Neural cell (in vitro differentiated cells): ENCODE measurements around the gene SRCAP. TPM values are rescaled to one million over a fixed set of nuclear protein-coding genes. Genes with fewer than 3 reads are reported as not detected.

Experiments used
- H2AFZ ChIP-seq: fragments of 200-600, 300-800 bp; sonication (generic), shearing (Covaris generic); 2 replicates; pipeline ENCODE4 v1.6.0; 2014; ENCODE audit warnings: low read depth, mild to moderate bottlenecking, antibody characterized with exemption, low read length, moderate library complexity
- H3F3A ChIP-seq: fragments of 200-600 bp; shearing (Covaris generic); 2 replicates; pipeline ENCODE4 v1.6.1; 2016; ENCODE audit warnings: mild to moderate bottlenecking, moderate library complexity, mixed read lengths, antibody characterized with exemption, low read length; ENCODE audit not compliant: insufficient read depth, poor library complexity, severe bottlenecking
- H3K27ac ChIP-seq: fragments of 200-600, 300-800 bp; sonication (generic), shearing (Covaris generic); 2 replicates; pipeline ENCODE4 v1.5.1; 2014; ENCODE audit warnings: mild to moderate bottlenecking, low read length, moderate library complexity
- H3K27me3 ChIP-seq: fragments of 300-800, 200-600 bp; sonication (generic), shearing (Covaris generic); 2 replicates; pipeline ENCODE4 v1.6.0; 2014; ENCODE audit warnings: mild to moderate bottlenecking, low read depth, low read length, moderate library complexity; ENCODE audit not compliant: insufficient read depth
- H3K36me3 ChIP-seq: fragments of 300-800, 200-600 bp; sonication (generic), shearing (Covaris generic); 2 replicates; pipeline ENCODE4 v1.5.1; 2014; ENCODE audit warnings: mild to moderate bottlenecking, antibody characterized with exemption, low read length, moderate library complexity; ENCODE audit not compliant: insufficient read depth
- H3K4me2 ChIP-seq: fragments of 300-800, 200-600 bp; sonication (generic), shearing (Covaris generic); 2 replicates; pipeline ENCODE4 v1.6.0; 2014; ENCODE audit warnings: mild to moderate bottlenecking, low read length
- H3K4me3 ChIP-seq: fragments of 300-800, 200-600 bp; sonication (generic), shearing (Covaris generic); 2 replicates; pipeline ENCODE4 v1.5.1; 2014; ENCODE audit warnings: mild to moderate bottlenecking, low read length, moderate library complexity
- H3K79me2 ChIP-seq: fragments of 200-600 bp; shearing (Covaris generic); replicated peaks from 2 replicates; pipeline ENCODE4 v1.6.0; 2014; ENCODE audit warnings: mild to moderate bottlenecking, low read length, moderate library complexity; ENCODE audit not compliant: insufficient read depth
- H3K9ac ChIP-seq: fragments of 300-800, 200-600 bp; sonication (generic), shearing (Covaris generic); 2 replicates; pipeline ENCODE4 v1.6.1; 2016; ENCODE audit warnings: mild to moderate bottlenecking, low read length, mixed read lengths
- H3K9me2 ChIP-seq: fragments of 200-600 bp; shearing (Covaris generic); 2 replicates; pipeline ENCODE4 v1.6.1; 2016; ENCODE audit warnings: mild to moderate bottlenecking, low read length, mixed read lengths; ENCODE audit not compliant: insufficient read depth
- H3K9me3 ChIP-seq: fragments of 200-600, 300-800 bp; sonication (generic), shearing (Covaris generic); 2 replicates; pipeline ENCODE4 v1.6.1; 2016; ENCODE audit warnings: mild to moderate bottlenecking, mixed run types, low read length, moderate library complexity, mixed read lengths
- H4K20me1 ChIP-seq: fragments of 200-600 bp; shearing (Covaris generic); 2 replicates; pipeline ENCODE4 v1.6.1; 2016; ENCODE audit warnings: mild to moderate bottlenecking, mixed run types; ENCODE audit not compliant: insufficient read depth
- EP300 ChIP-seq: fragments of 450-650 bp; conservative IDR thresholded peaks from 2 replicates; pipeline ENCODE4 v1.6.1; 2014; ENCODE audit warnings: antibody characterized with exemption, mild to moderate bottlenecking, moderate library complexity; ENCODE audit not compliant: poor library complexity, severe bottlenecking
- EZH2 ChIP-seq: fragments of 200-600, 300-800 bp; shearing (Covaris generic), sonication (generic); IDR thresholded peaks from 2 replicates; pipeline ENCODE4 v1.6.1; 2014; ENCODE audit warnings: antibody characterized with exemption, low read length, borderline replicate concordance, mild to moderate bottlenecking; ENCODE audit not compliant: insufficient read depth, poor library complexity, severe bottlenecking
- MXI1 ChIP-seq: fragments of 450-650 bp; conservative IDR thresholded peaks from 2 replicates; pipeline ENCODE4 v1.6.1; 2014; ENCODE audit warnings: antibody characterized with exemption, mild to moderate bottlenecking; ENCODE audit not compliant: poor library complexity, severe bottlenecking
- POLR2AphosphoS5 ChIP-seq: IDR thresholded peaks from 2 replicates; pipeline ENCODE4 v1.6.1; 2012
- RAD21 ChIP-seq: fragments of 450-650 bp; conservative IDR thresholded peaks from 2 replicates; pipeline ENCODE4 v1.6.1; 2014; ENCODE audit warnings: antibody characterized with exemption, mild to moderate bottlenecking, moderate library complexity
- REST ChIP-seq: IDR thresholded peaks from 2 replicates; pipeline ENCODE4 v1.6.1; 2012; ENCODE audit warnings: borderline replicate concordance
- SMC3 ChIP-seq: fragments of 450-650 bp; conservative IDR thresholded peaks from 2 replicates; pipeline ENCODE4 v1.6.1; 2014; ENCODE audit warnings: antibody characterized with exemption, mild to moderate bottlenecking, moderate library complexity; ENCODE audit not compliant: poor library complexity
- TAF1 ChIP-seq: IDR thresholded peaks from 2 replicates; pipeline ENCODE4 v1.6.1; 2012; ENCODE audit warnings: low read depth
- polyA plus RNA-seq: library from polyadenylated mRNA; depleted of rRNA; stranded (reverse); fragments of >200 nt; gene quantifications from 2 replicates; pipeline ENCODE4 v1.2.3, GENCODE V29; 2014
- TF ChIP-seq, protein P1 (sequence below): fragments of 450-650 bp; IDR thresholded peaks from 2 replicates; pipeline ENCODE4 v1.5.1; 2014; ENCODE audit warnings: antibody characterized with exemption, mild to moderate bottlenecking, moderate library complexity; ENCODE audit not compliant: poor library complexity, severe bottlenecking

SRCAP gene
- polyA plus RNA-seq, 1 donor from 2014 or later, result 0.76 TPM

- Histone ChIP-seq H3K9ac (no peak overlapping the region), H3K9me3 (no peaks in the 10 kb centered on the region), H3K36me3 (no peaks in the 10 kb centered on the region), H3K27ac (no peak overlapping the region), H3K4me2 (no peak overlapping the region), H3K79me2 (peaks cover 9% of the 10 kb centered on the region), H2AFZ (no peak overlapping the region), H4K20me1 (no peaks in the 10 kb centered on the region), H3K9me2 (no peaks in the 10 kb centered on the region), H3K27me3 (no peaks in the 10 kb centered on the region), H3K4me3 (no peak overlapping the region), H3F3A (peaks cover 6% of the 10 kb centered on the region)
- no peak for TF ChIP-seq TAF1
- TF ChIP-seq POLR2AphosphoS5, result no peak
- TF ChIP-seq MXI1, result no peak
- no peak for TF ChIP-seq SMC3
- no peak for TF ChIP-seq EP300
- no peak for TF ChIP-seq REST
- TF ChIP-seq RAD21, result no peak
- TF ChIP-seq, protein P1, sequence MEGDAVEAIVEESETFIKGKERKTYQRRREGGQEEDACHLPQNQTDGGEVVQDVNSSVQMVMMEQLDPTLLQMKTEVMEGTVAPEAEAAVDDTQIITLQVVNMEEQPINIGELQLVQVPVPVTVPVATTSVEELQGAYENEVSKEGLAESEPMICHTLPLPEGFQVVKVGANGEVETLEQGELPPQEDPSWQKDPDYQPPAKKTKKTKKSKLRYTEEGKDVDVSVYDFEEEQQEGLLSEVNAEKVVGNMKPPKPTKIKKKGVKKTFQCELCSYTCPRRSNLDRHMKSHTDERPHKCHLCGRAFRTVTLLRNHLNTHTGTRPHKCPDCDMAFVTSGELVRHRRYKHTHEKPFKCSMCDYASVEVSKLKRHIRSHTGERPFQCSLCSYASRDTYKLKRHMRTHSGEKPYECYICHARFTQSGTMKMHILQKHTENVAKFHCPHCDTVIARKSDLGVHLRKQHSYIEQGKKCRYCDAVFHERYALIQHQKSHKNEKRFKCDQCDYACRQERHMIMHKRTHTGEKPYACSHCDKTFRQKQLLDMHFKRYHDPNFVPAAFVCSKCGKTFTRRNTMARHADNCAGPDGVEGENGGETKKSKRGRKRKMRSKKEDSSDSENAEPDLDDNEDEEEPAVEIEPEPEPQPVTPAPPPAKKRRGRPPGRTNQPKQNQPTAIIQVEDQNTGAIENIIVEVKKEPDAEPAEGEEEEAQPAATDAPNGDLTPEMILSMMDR, result no peak
- TF ChIP-seq EZH2, result no peak
Measured at GRCh38 chr16:30750201-30750600, 51.2 kb downstream of the SRCAP start.

DNA sequence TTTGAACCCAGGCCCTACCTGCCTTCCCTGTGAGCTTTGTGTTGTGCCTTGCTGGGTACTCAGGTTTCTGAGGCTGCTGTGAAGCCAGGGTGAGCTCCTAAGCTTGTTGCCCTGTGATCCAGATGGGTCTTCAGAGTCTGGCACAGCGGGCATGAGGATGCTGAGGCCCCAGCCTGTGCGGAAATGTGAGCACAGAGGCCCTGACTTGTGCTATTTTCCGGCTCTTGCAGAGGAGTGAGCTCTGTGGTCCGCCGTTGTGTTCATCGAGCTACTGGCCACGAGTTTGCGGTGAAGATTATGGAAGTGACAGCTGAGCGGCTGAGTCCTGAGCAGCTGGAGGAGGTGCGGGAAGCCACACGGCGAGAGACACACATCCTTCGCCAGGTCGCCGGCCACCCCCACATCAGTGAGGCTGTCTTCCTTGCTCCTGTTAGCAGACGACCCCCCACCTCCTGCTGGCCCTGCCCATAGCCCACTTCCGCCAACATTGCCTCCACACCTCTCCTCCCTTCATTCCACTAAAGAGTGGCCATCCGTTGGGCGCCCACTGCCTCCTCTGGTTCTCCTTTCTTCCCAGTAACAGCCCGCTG lies 52.0 kb downstream of the SRCAP start:
- no peak for TF ChIP-seq RAD21
- no peak for TF ChIP-seq MXI1
- TF ChIP-seq POLR2AphosphoS5, result no peak
- TF ChIP-seq REST, result no peak
- no peak for TF ChIP-seq TAF1
- TF ChIP-seq, protein P1, result no peak
- TF ChIP-seq SMC3, result no peak
- no peak for TF ChIP-seq EP300
- TF ChIP-seq EZH2, result no peak
- Histone ChIP-seq H4K20me1 (no peaks in the 10 kb centered on the region), H2AFZ (no peak overlapping the region), H3K79me2 (peaks cover 9% of the 10 kb centered on the region), H3K9me2 (no peaks in the 10 kb centered on the region), H3K4me3 (no peak overlapping the region), H3K27me3 (no peaks in the 10 kb centered on the region), H3K9ac (no peak overlapping the region), H3K27ac (no peak overlapping the region), H3K36me3 (no peaks in the 10 kb centered on the region), H3K4me2 (no peak overlapping the region), H3F3A (peaks cover 6% of the 10 kb centered on the region), H3K9me3 (no peaks in the 10 kb centered on the region)
